HG02610 (cell line): ENCODE measurements around the gene EHD4.

ENCODE experiments used
- ATAC-seq: cut with Tn5 transposase; IDR thresholded peaks from one replicate; pipeline ENCODE4 v1.9.1; 2021; ENCODE audit warnings: mild to moderate bottlenecking, moderate library complexity; ENCODE audit not compliant: unreplicated experiment

The EHD4 gene

GRCh38 chr15:41884458-41884857 is 87.9 kb downstream of the EHD4 start:
- no peak for ATAC-seq

- ATAC-seq = no peak
Observed at GRCh38 chr15:41883484-41883825, 88.9 kb downstream of the EHD4 start.

- ATAC-seq = no peak
Observed at GRCh38 chr15:41882689-41883483, 89.5 kb downstream of the EHD4 start.

GRCh38 chr15:41881920-41882688 is 90.3 kb downstream of the EHD4 start:
- no peak for ATAC-seq

- ATAC-seq = no peak
Observed at GRCh38 chr15:41881550-41881919, 90.8 kb downstream of the EHD4 start.

- no peak for ATAC-seq
Observed at GRCh38 chr15:41881086-41881485, 91.3 kb downstream of the EHD4 start.

GRCh38 chr15:41880156-41880877 is 92.0 kb downstream of the EHD4 start:
- ATAC-seq = no peak

- no peak for ATAC-seq
Observed at GRCh38 chr15:41879321-41879845, 93.0 kb downstream of the EHD4 start.

GRCh38 chr15:41878355-41878699 is 94.0 kb downstream of the EHD4 start:
- ATAC-seq = no peak

GRCh38 chr15:41877631-41878354 is 94.6 kb downstream of the EHD4 start:
- no peak for ATAC-seq

GRCh38 chr15:41876689-41877088 is 95.7 kb downstream of the EHD4 start:
- no peak for ATAC-seq

GRCh38 chr15:41876007-41876406 is 96.3 kb downstream of the EHD4 start:
- no peak for ATAC-seq

- no peak for ATAC-seq
Observed at GRCh38 chr15:41874736-41875135, 97.6 kb downstream of the EHD4 start.

GRCh38 chr15:41873711-41874110 is 98.6 kb downstream of the EHD4 start:
- ATAC-seq = no peak

- no peak for ATAC-seq
Observed at GRCh38 chr15:41872166-41872747, 100.1 kb downstream of the EHD4 start.

- no peak for ATAC-seq
Observed at GRCh38 chr15:41871175-41871905, 101.0 kb downstream of the EHD4 start.

- ATAC-seq = no peak
Observed at GRCh38 chr15:41870689-41871081, 101.7 kb downstream of the EHD4 start.

- no peak for ATAC-seq
Observed at GRCh38 chr15:41869770-41870688, 102.3 kb downstream of the EHD4 start.

- ATAC-seq = no peak
Observed at GRCh38 chr15:41868321-41868720, 104.0 kb downstream of the EHD4 start.
